GM19397 (cell line): ENCODE results near the gene PKIG.

ENCODE experiments used
- ATAC-seq: cut with Tn5 transposase; IDR thresholded peaks from one replicate; pipeline ENCODE4 v1.9.1; 2021; ENCODE audit warnings: mild to moderate bottlenecking, moderate library complexity; ENCODE audit not compliant: unreplicated experiment

PKIG gene

GRCh38 chr20:44637042-44637441 lies 54.7 kb downstream of the PKIG start:
- ATAC-seq: no peak

GRCh38 chr20:44637522-44638372 lies 55.4 kb downstream of the PKIG start:
- ATAC-seq: no peak

GRCh38 chr20:44640522-44640921 lies 58.1 kb downstream of the PKIG start:
- ATAC-seq: no peak

GRCh38 chr20:44641325-44641724 lies 58.9 kb downstream of the PKIG start:
- no peak for ATAC-seq

GRCh38 chr20:44642203-44643153 lies 60.1 kb downstream of the PKIG start:
- no peak for ATAC-seq

- ATAC-seq: no peak
These were observed 60.8 kb downstream of the PKIG start for GRCh38 chr20:44643154-44643519.

GRCh38 chr20:44643596-44644229 lies 61.3 kb downstream of the PKIG start:
- ATAC-seq: no peak

GRCh38 chr20:44644230-44644617 lies 61.8 kb downstream of the PKIG start:
- ATAC-seq: no peak

- ATAC-seq: no peak
These were observed 62.3 kb downstream of the PKIG start for GRCh38 chr20:44644667-44645131.

GRCh38 chr20:44646023-44646640 lies 63.8 kb downstream of the PKIG start:
- ATAC-seq: peak; percentile 29

GRCh38 chr20:44646641-44647274 lies 64.4 kb downstream of the PKIG start:
- ATAC-seq: peak; percentile 46

GRCh38 chr20:44648068-44648467 lies 65.7 kb downstream of the PKIG start:
- ATAC-seq: no peak

- no peak for ATAC-seq
These were observed 66.2 kb downstream of the PKIG start for GRCh38 chr20:44648579-44648978.

GRCh38 chr20:44649126-44649525 lies 66.7 kb downstream of the PKIG start:
- ATAC-seq: no peak

- no peak for ATAC-seq
These were observed 67.6 kb downstream of the PKIG start for GRCh38 chr20:44649976-44650375.

GRCh38 chr20:44650771-44651433 lies 68.5 kb downstream of the PKIG start:
- ATAC-seq: peak; percentile 13

- ATAC-seq: no peak
These were observed 69.0 kb downstream of the PKIG start for GRCh38 chr20:44651434-44651683.

- peak; percentile 36 for ATAC-seq
These were observed 69.5 kb downstream of the PKIG start, which contains the start of gene ADA for GRCh38 chr20:44651684-44652423. Gene ADA, minus strand, starts transcription at chr20:44651699. Its CDS starts 92 bp downstream, at chr20:44651607.

GRCh38 chr20:44653546-44653945 lies 71.2 kb downstream of the PKIG start:
- ATAC-seq: no peak
